AG09309 (cell line): Measurements from ENCODE around the gene TAF8.

Experiments used
- DNase-seq: peaks from one replicate; pipeline ENCODE4 v3.0.0-alpha.2; 2010; ENCODE audit warnings: low read depth
- H3K4me3 ChIP-seq: 2 replicates; pipeline ENCODE4 v1.5.1; 2011; ENCODE audit warnings: mild to moderate bottlenecking, low read depth, low read length, moderate library complexity; ENCODE audit not compliant: control insufficient read depth
- CTCF ChIP-seq: IDR thresholded peaks from 2 replicates; pipeline ENCODE4 v1.5.1; 2011; ENCODE audit warnings: mild to moderate bottlenecking, low read depth, low read length, inconsistent platforms; ENCODE audit not compliant: insufficient read depth, control insufficient read depth; ENCODE audit errors: missing control alignments

TAF8 gene

GRCh38 chr6:42068173-42068572 is 17.8 kb downstream of the TAF8 start:
- TF ChIP-seq CTCF, result no peak
- no peak overlapping the region for H3K4me3 ChIP-seq
- DNase-seq, result no peak

GRCh38 chr6:42068872-42069522 is 18.7 kb downstream of the TAF8 start:
- H3K4me3 ChIP-seq, result no peak overlapping the region
- no peak for TF ChIP-seq CTCF
- no peak for DNase-seq

- H3K4me3 ChIP-seq, result no peak overlapping the region
- no peak for TF ChIP-seq CTCF
- DNase-seq, result no peak
Observed at GRCh38 chr6:42071881-42072583, 21.7 kb downstream of the TAF8 start.

GRCh38 chr6:42073287-42073686 is 23.0 kb downstream of the TAF8 start:
- no peak for DNase-seq
- no peak for TF ChIP-seq CTCF

GRCh38 chr6:42075159-42075838 is 25.0 kb downstream of the TAF8 start:
- no peak overlapping the region for H3K4me3 ChIP-seq
- TF ChIP-seq CTCF, result peak; percentile 90
- peak; percentile 23 for DNase-seq

More at GRCh38 chr6:42073287-42073686, 23.0 kb downstream of the TAF8 start:
- H3K4me3 ChIP-seq, result no peak overlapping the region

- no peak overlapping the region for H3K4me3 ChIP-seq
- DNase-seq, result no peak
- no peak for TF ChIP-seq CTCF
Observed at GRCh38 chr6:42078386-42078785, 28.1 kb downstream of the TAF8 start.
